ENCODE measurements around the gene CHTF18.
A peak's percentile ranks its signal among the peaks of the same experiment; 100 is the strongest.

CHTF18 gene

DNA sequence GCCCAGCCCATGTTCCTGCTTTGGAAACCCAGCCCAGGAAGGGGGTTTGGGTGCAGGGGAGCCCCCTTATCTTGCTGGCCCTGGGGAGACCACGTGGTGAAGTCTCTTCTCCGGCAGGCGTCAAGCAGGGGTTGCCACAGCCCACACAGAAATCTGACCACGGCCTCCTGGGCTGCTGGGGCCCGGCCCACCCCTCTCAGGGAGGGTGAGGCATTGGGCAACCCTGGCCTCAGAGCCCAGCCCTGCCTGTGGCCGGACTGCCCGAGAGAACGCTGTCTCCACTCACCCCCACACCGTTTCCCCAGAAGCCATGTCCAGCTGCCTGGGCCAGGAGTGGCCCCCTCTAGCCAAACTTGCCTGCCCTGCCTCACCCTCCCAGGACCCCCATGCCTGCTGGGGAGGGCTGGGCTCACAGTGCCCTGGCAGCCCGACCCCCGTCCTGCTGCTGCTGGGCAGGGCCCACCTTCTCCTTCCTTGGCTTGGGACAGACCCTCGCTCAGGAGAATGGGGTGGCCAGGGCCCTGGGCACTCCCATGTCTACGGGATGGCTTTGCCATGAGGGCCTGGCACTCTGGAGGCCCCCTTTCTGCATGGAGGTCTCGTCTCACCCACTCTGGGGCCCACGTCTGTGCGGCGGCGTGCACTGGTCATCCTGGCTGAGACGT, 6.9 kb upstream of the CHTF18 start:
- no peak overlapping the region for H3K9ac ChIP-seq (ENCODE audit: low read length in 5 of 5)
- H3K4me1 ChIP-seq (ENCODE audit: control insufficient read depth in 5 of 5, insufficient read depth in 5 of 5, low read length in 5 of 5), result peaks cover 0 to 6% (median 0%) of the 10 kb centered on the region in 5 donors
- H3K27me3 ChIP-seq (ENCODE audit: control insufficient read depth in 5 of 5, insufficient read depth in 4 of 5, low read length in 5 of 5), result peaks cover 21 to 47% (median 42%) of the 10 kb centered on the region in 5 donors
- no peak overlapping the region for H3K4me3 ChIP-seq (ENCODE audit: low read depth in 1 of 5, low read length in 5 of 5)
- H3K36me3 ChIP-seq (ENCODE audit: control insufficient read depth in 5 of 5, insufficient read depth in 5 of 5, low read length in 5 of 5), result peaks cover 0 to 7% (median 5%) of the 10 kb centered on the region in 5 donors
- H3K27ac ChIP-seq (ENCODE audit: low read depth, low read length), result no peak overlapping the region
- no peaks in the 10 kb centered on the region for H3K9me3 ChIP-seq (ENCODE audit: control insufficient read depth in 5 of 5, low read length in 5 of 5)

DNA sequence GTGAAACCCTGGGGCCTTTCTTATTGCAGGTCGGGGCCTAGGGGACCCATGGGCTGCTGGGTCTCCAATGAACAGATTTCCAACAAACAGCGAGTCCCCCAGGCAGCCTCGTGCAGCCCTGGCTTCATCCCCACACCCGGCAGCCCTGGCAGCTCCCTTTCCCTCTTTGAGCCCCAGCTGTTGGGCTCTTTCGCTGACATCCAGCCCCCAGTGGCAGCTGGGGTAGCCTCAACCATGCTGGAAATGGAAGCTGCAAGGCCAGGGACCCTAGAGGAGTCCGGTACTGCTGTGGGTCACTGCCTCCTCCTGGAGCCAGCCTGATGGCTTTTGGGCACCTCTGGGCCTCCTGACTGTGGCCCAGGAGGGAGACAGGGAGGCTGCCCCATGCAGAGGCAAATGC, 6.2 kb upstream of the CHTF18 start:
- H3K36me3 ChIP-seq (ENCODE audit: control insufficient read depth in 5 of 5, insufficient read depth in 5 of 5, low read length in 5 of 5), result peaks cover 0 to 9% (median 7%) of the 10 kb centered on the region in 5 donors
- H3K4me3 ChIP-seq (ENCODE audit: low read depth in 1 of 5, low read length in 5 of 5), result no peak overlapping the region
- H3K9me3 ChIP-seq (ENCODE audit: control insufficient read depth in 5 of 5, low read length in 5 of 5), result no peaks in the 10 kb centered on the region
- no peak overlapping the region for H3K27ac ChIP-seq (ENCODE audit: low read depth, low read length)
- peaks cover 0 to 11% (median 6%) of the 10 kb centered on the region in 5 donors for H3K4me1 ChIP-seq (ENCODE audit: control insufficient read depth in 5 of 5, insufficient read depth in 5 of 5, low read length in 5 of 5)
- peaks cover 21 to 47% (median 42%) of the 10 kb centered on the region in 5 donors for H3K27me3 ChIP-seq (ENCODE audit: control insufficient read depth in 5 of 5, insufficient read depth in 4 of 5, low read length in 5 of 5)
- no peak overlapping the region for H3K9ac ChIP-seq (ENCODE audit: low read length in 5 of 5)

DNA sequence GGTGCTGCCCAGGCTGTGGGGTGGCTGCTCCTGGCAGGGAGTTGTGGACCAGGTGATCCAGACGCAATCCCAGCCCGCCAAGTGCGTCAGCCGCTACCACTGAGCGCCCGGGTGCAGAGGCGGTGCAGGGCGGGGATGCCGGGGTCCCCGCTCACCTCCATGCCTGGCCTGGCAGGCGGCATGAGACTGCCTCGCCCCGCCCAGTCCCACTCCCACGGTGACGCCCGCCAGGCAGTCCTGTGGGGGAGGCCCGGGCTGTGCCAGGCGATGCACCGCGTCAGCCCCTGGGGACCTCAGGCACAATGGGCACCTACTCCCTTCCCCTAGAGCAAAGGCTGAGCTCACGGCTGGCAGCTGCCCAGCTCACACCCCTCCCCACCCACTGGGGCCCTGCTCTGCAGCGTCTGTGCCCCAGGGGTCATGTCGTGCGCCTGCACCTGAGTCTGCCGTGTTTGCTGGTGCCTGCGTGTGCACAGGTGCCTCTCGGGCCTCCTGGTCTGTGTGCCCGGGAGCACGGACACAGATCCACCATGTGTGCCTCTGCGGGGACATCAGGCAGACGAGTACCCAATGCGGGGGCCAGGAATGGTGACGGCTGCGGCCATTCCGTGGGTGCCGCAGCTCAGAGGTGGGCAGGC, 5.5 kb upstream of the CHTF18 start:
- Histone ChIP-seq H3K4me3 (ENCODE audit: low read depth in 1 of 5, low read length in 5 of 5) (no peak overlapping the region), H3K4me1 (ENCODE audit: control insufficient read depth in 5 of 5, insufficient read depth in 5 of 5, low read length in 5 of 5) (peaks cover 0 to 17% (median 12%) of the 10 kb centered on the region in 5 donors), H3K36me3 (ENCODE audit: control insufficient read depth in 5 of 5, insufficient read depth in 5 of 5, low read length in 5 of 5) (peaks cover 0 to 9% (median 7%) of the 10 kb centered on the region in 5 donors), H3K9ac (ENCODE audit: low read length in 5 of 5) (no peak overlapping the region), H3K27ac (ENCODE audit: low read depth, low read length) (no peak overlapping the region), H3K9me3 (ENCODE audit: control insufficient read depth in 5 of 5, low read length in 5 of 5) (no peaks in the 10 kb centered on the region), H3K27me3 (ENCODE audit: control insufficient read depth in 5 of 5, insufficient read depth in 4 of 5, low read length in 5 of 5) (peaks cover 21 to 47% (median 42%) of the 10 kb centered on the region in 5 donors)

DNA sequence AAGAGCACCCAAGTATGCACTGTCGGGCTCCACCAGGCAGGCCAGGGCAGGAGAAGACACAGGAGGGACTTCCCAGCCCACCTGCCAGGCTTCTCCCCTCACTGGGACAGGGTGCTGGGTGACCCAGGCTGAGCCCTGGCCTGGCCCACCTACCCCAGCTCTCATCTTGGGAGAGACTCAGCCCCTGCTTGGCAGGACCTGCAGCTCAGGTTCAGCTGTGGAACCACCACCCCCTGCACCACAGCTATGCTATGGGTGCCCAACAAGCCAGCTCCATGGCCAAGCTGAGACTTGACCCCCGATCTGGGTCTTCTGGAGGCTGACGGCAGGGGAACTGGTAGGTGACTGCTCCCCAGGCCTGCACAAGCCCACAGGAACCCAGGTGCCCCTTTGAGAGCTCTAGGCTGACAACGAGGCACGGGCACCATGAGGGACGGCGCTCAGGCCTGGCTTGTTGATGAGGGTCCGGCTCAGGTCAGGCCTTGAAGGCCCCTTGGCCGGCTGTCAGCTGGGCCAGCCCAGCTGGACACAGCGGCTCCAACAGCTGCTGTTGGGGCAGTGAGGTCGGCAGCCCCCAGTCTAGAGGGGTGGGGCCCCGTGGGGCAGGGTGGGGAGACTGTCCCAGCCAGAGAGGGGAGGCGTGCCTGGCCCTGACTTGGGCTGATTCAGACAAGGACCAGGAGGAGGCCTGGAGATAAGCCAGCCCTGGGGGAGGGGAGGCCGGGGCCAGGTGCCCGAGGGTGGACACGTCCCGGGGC, 4.8 kb upstream of the CHTF18 start:
- no peaks in the 10 kb centered on the region for H3K9me3 ChIP-seq (ENCODE audit: control insufficient read depth in 5 of 5, low read length in 5 of 5)
- H3K27me3 ChIP-seq (ENCODE audit: control insufficient read depth in 5 of 5, insufficient read depth in 4 of 5, low read length in 5 of 5), result peaks cover 21 to 43% (median 37%) of the 10 kb centered on the region in 5 donors
- H3K4me1 ChIP-seq (ENCODE audit: control insufficient read depth in 5 of 5, insufficient read depth in 5 of 5, low read length in 5 of 5), result peaks cover 0 to 19% (median 14%) of the 10 kb centered on the region in 5 donors

DNA sequence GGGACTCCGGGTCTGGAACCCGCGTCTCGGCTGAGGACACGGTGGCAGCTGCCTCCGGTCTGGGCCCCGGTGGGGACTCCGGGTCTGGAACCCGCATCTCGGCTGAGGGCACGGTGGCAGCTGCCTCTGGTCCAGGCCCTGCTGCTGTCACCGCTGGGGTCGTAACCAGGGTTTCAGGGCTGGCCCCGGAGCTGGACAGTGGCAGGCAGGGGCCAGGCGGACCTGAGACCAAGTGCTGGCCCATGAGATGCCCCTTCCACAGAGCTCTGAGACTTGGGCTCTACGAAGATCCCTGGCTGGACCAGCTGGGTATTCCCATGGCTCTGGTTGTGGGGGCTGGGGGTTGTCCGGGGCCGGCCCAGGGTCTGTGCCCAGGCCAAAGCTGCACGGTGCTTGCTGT, 4.0 kb upstream of the CHTF18 start:
- Histone ChIP-seq H3K27me3 (ENCODE audit: control insufficient read depth in 5 of 5, insufficient read depth in 4 of 5, low read length in 5 of 5) (peaks cover 21 to 38% (median 37%) of the 10 kb centered on the region in 5 donors), H3K4me3 (ENCODE audit: low read depth in 1 of 5, low read length in 5 of 5) (no peak overlapping the region), H3K36me3 (ENCODE audit: control insufficient read depth in 5 of 5, insufficient read depth in 5 of 5, low read length in 5 of 5) (peaks cover 0 to 9% (median 7%) of the 10 kb centered on the region in 5 donors), H3K4me1 (ENCODE audit: control insufficient read depth in 5 of 5, insufficient read depth in 5 of 5, low read length in 5 of 5) (peaks cover 0 to 28% (median 22%) of the 10 kb centered on the region in 5 donors), H3K27ac (ENCODE audit: low read depth, low read length) (no peak overlapping the region), H3K9ac (ENCODE audit: low read length in 5 of 5) (no peak overlapping the region), H3K9me3 (ENCODE audit: control insufficient read depth in 5 of 5, low read length in 5 of 5) (no peaks in the 10 kb centered on the region)

More for the DNA sequence above, 4.8 kb upstream of the CHTF18 start:
- Histone ChIP-seq H3K36me3 (ENCODE audit: control insufficient read depth in 5 of 5, insufficient read depth in 5 of 5, low read length in 5 of 5) (peaks cover 0 to 9% (median 7%) of the 10 kb centered on the region in 5 donors), H3K27ac (ENCODE audit: low read depth, low read length) (no peak overlapping the region), H3K9ac (ENCODE audit: low read length in 5 of 5) (no peak overlapping the region), H3K4me3 (ENCODE audit: low read depth in 1 of 5, low read length in 5 of 5) (no peak overlapping the region)

DNA sequence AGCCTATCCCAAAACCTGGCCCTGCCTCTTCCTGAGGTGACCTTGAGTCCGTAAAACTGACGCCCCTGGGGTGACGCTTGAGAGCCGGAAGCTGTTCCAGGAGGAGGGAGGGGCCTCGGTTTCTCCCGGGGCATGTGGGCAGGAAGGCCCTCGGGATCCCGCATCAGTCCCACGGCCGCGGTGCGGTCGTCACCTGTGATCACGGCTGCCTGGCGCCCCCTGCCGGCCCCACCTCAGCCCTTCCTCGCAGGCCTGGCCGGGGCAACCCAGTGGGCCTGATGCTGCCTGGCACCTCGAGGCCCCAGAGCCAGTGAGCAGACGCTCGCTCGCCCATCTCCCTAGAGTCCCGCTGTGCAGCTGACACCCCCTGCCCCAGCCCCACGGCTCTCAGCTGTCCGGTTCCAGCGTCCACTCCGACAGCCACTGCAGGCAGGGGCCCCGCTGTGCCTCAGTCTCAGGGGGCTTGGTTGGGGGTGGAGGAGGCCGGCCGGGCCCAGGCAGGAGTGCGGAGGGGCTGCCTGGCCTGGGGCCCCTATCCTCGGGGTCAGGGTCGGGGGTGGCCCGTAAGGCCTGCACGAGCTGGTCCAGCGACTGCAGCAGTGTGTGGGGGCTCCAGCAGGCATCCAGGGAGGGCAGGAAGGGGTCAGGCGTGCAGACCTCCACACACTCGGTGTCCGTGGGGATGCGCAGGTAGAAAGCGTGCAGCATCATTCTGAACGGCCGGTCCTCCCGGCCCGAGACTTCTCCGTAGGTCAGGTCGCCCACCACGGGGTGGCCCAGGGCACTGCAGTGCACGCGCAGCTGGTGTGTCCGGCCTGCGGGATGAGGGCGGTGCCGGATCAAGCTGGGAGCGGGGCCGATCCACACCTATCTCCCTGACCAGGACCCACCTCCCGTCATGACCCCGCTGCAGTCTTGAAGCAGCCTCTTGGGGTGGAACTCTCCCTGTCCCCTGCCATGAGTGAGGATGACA, 2.6 kb upstream of the CHTF18 start:
- Histone ChIP-seq H3K36me3 (ENCODE audit: control insufficient read depth in 5 of 5, insufficient read depth in 5 of 5, low read length in 5 of 5) (peaks cover 0 to 9% (median 7%) of the 10 kb centered on the region in 5 donors), H3K9ac (ENCODE audit: low read length in 5 of 5) (no peak overlapping the region), H3K4me3 (ENCODE audit: low read depth in 1 of 5, low read length in 5 of 5) (no peak overlapping the region), H3K27me3 (ENCODE audit: control insufficient read depth in 5 of 5, insufficient read depth in 4 of 5, low read length in 5 of 5) (peaks cover 13 to 31% (median 27%) of the 10 kb centered on the region in 5 donors), H3K4me1 (ENCODE audit: control insufficient read depth in 5 of 5, insufficient read depth in 5 of 5, low read length in 5 of 5) (peaks cover 0 to 30% (median 22%) of the 10 kb centered on the region in 5 donors), H3K9me3 (ENCODE audit: control insufficient read depth in 5 of 5, low read length in 5 of 5) (no peaks in the 10 kb centered on the region), H3K27ac (ENCODE audit: low read depth, low read length) (no peak overlapping the region)

DNA sequence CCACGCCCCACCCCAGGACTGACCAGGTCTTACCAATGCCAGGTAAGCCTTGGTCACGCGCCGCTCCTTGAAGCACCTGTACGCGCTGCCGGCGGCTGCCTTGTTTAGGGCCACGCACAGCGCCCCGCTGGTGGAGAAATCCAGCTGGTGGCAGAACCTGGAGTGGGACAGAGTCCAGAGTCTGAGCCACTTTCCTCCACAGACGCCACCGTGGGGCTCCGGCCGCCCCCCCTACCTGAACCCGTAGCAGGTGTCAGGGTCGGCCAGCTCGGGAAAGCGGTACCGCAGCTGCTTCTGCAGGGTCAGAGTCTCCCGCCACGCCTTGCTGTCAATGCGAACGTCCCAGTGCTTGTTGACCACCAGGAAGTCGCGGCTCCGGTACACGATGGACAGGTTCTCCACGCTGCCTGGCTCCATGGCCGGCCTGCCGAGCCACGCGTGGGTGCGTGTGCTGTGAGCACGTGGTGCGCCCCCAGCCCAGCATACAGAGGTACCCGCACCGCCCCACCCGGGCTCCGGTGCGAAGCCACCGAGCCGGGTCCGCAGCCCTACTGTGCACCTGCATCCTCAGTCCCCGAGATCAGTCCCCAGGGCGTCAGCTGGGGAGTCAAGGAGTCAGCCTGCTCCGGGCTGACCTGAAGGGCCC, 976 bp upstream of the CHTF18 start:
- Histone ChIP-seq H3K9ac (ENCODE audit: low read length in 5 of 5) (peak overlapping the region in 4 of 5 donors; percentile 80 to 93 (median 92)), H3K36me3 (ENCODE audit: control insufficient read depth in 5 of 5, insufficient read depth in 5 of 5, low read length in 5 of 5) (peaks cover 0 to 16% (median 9%) of the 10 kb centered on the region in 5 donors), H3K27me3 (ENCODE audit: control insufficient read depth in 5 of 5, insufficient read depth in 4 of 5, low read length in 5 of 5) (peaks cover 8 to 15% (median 11%) of the 10 kb centered on the region in 5 donors), H3K4me1 (ENCODE audit: control insufficient read depth in 5 of 5, insufficient read depth in 5 of 5, low read length in 5 of 5) (peaks cover 0 to 30% (median 22%) of the 10 kb centered on the region in 5 donors), H3K4me3 (ENCODE audit: low read depth in 1 of 5, low read length in 5 of 5) (peak overlapping the region; percentile 79 to 96 (median 93)), H3K27ac (ENCODE audit: low read depth, low read length) (no peak overlapping the region), H3K9me3 (ENCODE audit: control insufficient read depth in 5 of 5, low read length in 5 of 5) (no peaks in the 10 kb centered on the region)

DNA sequence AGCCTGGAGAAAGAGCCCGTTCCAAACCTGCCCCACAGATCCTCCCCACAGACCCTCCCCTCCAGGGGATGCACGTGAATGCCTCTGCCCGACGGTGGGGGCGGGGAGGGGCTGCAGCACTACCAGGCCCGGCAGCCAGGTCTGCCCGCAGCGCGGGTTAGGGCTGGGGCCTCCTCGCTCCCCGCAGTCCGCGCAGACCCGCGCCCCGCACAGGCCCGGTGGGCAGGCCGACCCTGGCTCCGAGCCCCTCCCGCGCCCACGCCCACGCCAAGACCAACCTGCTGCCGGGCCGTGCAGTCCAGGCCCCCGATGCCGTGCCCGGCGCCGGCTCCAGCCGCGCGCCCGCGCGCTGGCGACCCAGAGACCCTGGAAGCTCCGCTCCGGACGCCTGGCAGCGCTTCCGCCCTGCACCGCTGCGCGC, 432 bp upstream of the CHTF18 start, which contains the start of gene RPUSD1:
RPUSD1 (minus strand) TSS at position 404 of the 421 bp plus-strand sequence. CDS start 644 bp downstream, outside the sequence.
- H3K36me3 ChIP-seq (ENCODE audit: control insufficient read depth in 5 of 5, insufficient read depth in 5 of 5, low read length in 5 of 5), result peaks cover 0 to 20% (median 9%) of the 10 kb centered on the region in 5 donors

More for the DNA sequence above, 432 bp upstream of the CHTF18 start, which contains the start of gene RPUSD1:
- H3K27me3 ChIP-seq (ENCODE audit: control insufficient read depth in 5 of 5, insufficient read depth in 4 of 5, low read length in 5 of 5), result peaks cover 5 to 11% (median 7%) of the 10 kb centered on the region in 5 donors
- H3K27ac ChIP-seq (ENCODE audit: low read depth, low read length), result no peak within 1 kb of the TSS
- peak within 1 kb of the TSS in 4 of 5 donors; percentile 80 to 93 (median 92) for H3K9ac ChIP-seq (ENCODE audit: low read length in 5 of 5)
- no peaks in the 10 kb centered on the region for H3K9me3 ChIP-seq (ENCODE audit: control insufficient read depth in 5 of 5, low read length in 5 of 5)
- H3K4me1 ChIP-seq (ENCODE audit: control insufficient read depth in 5 of 5, insufficient read depth in 5 of 5, low read length in 5 of 5), result peaks cover 0 to 30% (median 22%) of the 10 kb centered on the region in 5 donors
- peak within 1 kb of the TSS; percentile 79 to 96 (median 93) for H3K4me3 ChIP-seq (ENCODE audit: low read depth in 1 of 5, low read length in 5 of 5)
